Muscle of arm (tissue), 12 donors: ENCODE data around the gene CCBE1. TPM values are rescaled to one million over a fixed set of nuclear protein-coding genes. Genes with fewer than 3 reads are reported as not detected.
A peak's percentile ranks its signal among the peaks of the same experiment; 100 is the strongest.

Experiments used
- DNase-seq: peaks from one replicate; pipeline ENCODE4 v3.0.0-alpha.2; 2013
- polyA plus RNA-seq, 12 donors: library from polyadenylated mRNA; unstranded; fragments of 120-200 nt; gene quantifications; one replicate each; pipeline ENCODE4 v1.2.1, GENCODE V29; 2013; ENCODE audit not compliant: insufficient read length in 12 of 12

The CCBE1 gene
- polyA plus RNA-seq, 12 donors: 2.8 to 13.7 (median 4.2) TPM; not detected in 2

GRCh38 chr18:59623456-59624368 lies 73.5 kb downstream of the CCBE1 start:
- no peak for DNase-seq

- DNase-seq: no peak
These were observed 76.2 kb downstream of the CCBE1 start for GRCh38 chr18:59621027-59621426.

GRCh38 chr18:59620381-59620780 lies 76.8 kb downstream of the CCBE1 start:
- no peak for DNase-seq

- DNase-seq: no peak
These were observed 77.4 kb downstream of the CCBE1 start for GRCh38 chr18:59619816-59620215.

GRCh38 chr18:59617468-59617932 lies 79.7 kb downstream of the CCBE1 start:
- no peak for DNase-seq

GRCh38 chr18:59616501-59616900 lies 80.7 kb downstream of the CCBE1 start:
- no peak for DNase-seq

GRCh38 chr18:59613903-59614302 lies 83.3 kb downstream of the CCBE1 start:
- DNase-seq: no peak

- DNase-seq: peak; percentile 75
These were observed 84.8 kb downstream of the CCBE1 start for GRCh38 chr18:59612381-59612780.

- no peak for DNase-seq
These were observed 86.6 kb downstream of the CCBE1 start for GRCh38 chr18:59610546-59611140.

GRCh38 chr18:59609654-59610053 lies 87.6 kb downstream of the CCBE1 start:
- no peak for DNase-seq

GRCh38 chr18:59607471-59607870 lies 89.8 kb downstream of the CCBE1 start:
- DNase-seq: no peak

GRCh38 chr18:59607078-59607379 lies 90.2 kb downstream of the CCBE1 start:
- DNase-seq: no peak

GRCh38 chr18:59606193-59607077 lies 90.8 kb downstream of the CCBE1 start:
- no peak for DNase-seq

GRCh38 chr18:59605633-59606192 lies 91.5 kb downstream of the CCBE1 start:
- DNase-seq: no peak

- no peak for DNase-seq
These were observed 92.3 kb downstream of the CCBE1 start for GRCh38 chr18:59604877-59605276.

- DNase-seq: no peak
These were observed 100.2 kb downstream of the CCBE1 start for GRCh38 chr18:59597049-59597448.

- peak; percentile 38 for DNase-seq
These were observed 103.9 kb downstream of the CCBE1 start for GRCh38 chr18:59593291-59593717.

GRCh38 chr18:59592624-59593023 lies 104.6 kb downstream of the CCBE1 start:
- DNase-seq: no peak

GRCh38 chr18:59582395-59582794 lies 114.8 kb downstream of the CCBE1 start:
- DNase-seq: no peak

GRCh38 chr18:59579509-59579908 lies 117.7 kb downstream of the CCBE1 start:
- DNase-seq: no peak

- DNase-seq: no peak
These were observed 119.9 kb downstream of the CCBE1 start for GRCh38 chr18:59577386-59577655.
